ENCODE results near the gene ABLIM3. TPM values are rescaled to one million over a fixed set of nuclear protein-coding genes. Genes with fewer than 3 reads are reported as not detected.

Gene ABLIM3
- total RNA-seq, 6 experiments from 2014 or later, result 29.3 to 54.1 (median 48.3) TPM

- no peak for TF ChIP-seq CTCF (IDR thresholded peaks at IDR 0.05)
- Mint-ChIP-seq H3K9me3 (no peaks in the 10 kb centered on the region), H3K4me1 (ENCODE audit: low read depth) (peaks cover 61% of the 10 kb centered on the region), H3K27ac (no peak overlapping the region; the same call in 1 of the 2 replicates), H3K36me3 (ENCODE audit: low read depth) (no peaks in the 10 kb centered on the region), H3K4me3 (no peak overlapping the region), H3K27me3 (ENCODE audit: insufficient read depth) (peaks cover 3% of the 10 kb centered on the region; the same call in 1 of the 2 replicates)
- DNase-seq, result no peak
These were observed 13.8 kb upstream of the ABLIM3 start for GRCh38 chr5:149127394-149127955.

GRCh38 chr5:149128023-149128875 is 13.0 kb upstream of the ABLIM3 start:
- Mint-ChIP-seq H3K27me3 (ENCODE audit: insufficient read depth) (peaks cover 3% of the 10 kb centered on the region; the same call in 1 of the 2 replicates), H3K36me3 (ENCODE audit: low read depth) (no peaks in the 10 kb centered on the region), H3K4me1 (ENCODE audit: low read depth) (peaks cover 65% of the 10 kb centered on the region), H3K9me3 (no peaks in the 10 kb centered on the region), H3K27ac (no peak overlapping the region), H3K4me3 (no peak overlapping the region)
- no peak for DNase-seq
- TF ChIP-seq CTCF (IDR thresholded peaks at IDR 0.05), result peak; percentile 84

GRCh38 chr5:149129181-149129580 is 12.1 kb upstream of the ABLIM3 start:
- Mint-ChIP-seq H3K27ac (peak overlapping the region; percentile 37), H3K36me3 (ENCODE audit: low read depth) (no peaks in the 10 kb centered on the region), H3K4me1 (ENCODE audit: low read depth) (peaks cover 75% of the 10 kb centered on the region), H3K27me3 (ENCODE audit: insufficient read depth) (peaks cover 3% of the 10 kb centered on the region; the same call in 1 of the 2 replicates), H3K9me3 (no peaks in the 10 kb centered on the region), H3K4me3 (no peak overlapping the region)
- no peak for TF ChIP-seq CTCF (IDR thresholded peaks at IDR 0.05)
- DNase-seq, result peak; percentile 69

GRCh38 chr5:149130121-149130914 is 11.0 kb upstream of the ABLIM3 start:
- H3K4me3 Mint-ChIP-seq, result no peak overlapping the region

More at GRCh38 chr5:149130121-149130914, 11.0 kb upstream of the ABLIM3 start:
- no peaks in the 10 kb centered on the region; the same call in 1 of the 2 replicates for H3K27me3 Mint-ChIP-seq (ENCODE audit: insufficient read depth)
- peaks cover 85% of the 10 kb centered on the region for H3K4me1 Mint-ChIP-seq (ENCODE audit: low read depth)
- no peak for DNase-seq
- TF ChIP-seq CTCF (IDR thresholded peaks at IDR 0.05), result peak; percentile 76
- no peaks in the 10 kb centered on the region for H3K36me3 Mint-ChIP-seq (ENCODE audit: low read depth)
- no peaks in the 10 kb centered on the region for H3K9me3 Mint-ChIP-seq
- H3K27ac Mint-ChIP-seq, result peak overlapping the region; percentile 37; the same call in 1 of the 2 replicates

All from HFFc6 (cell line).